Panc1 (cell line): ENCODE measurements around the gene TOMM5. TPM values are rescaled to one million over a fixed set of nuclear protein-coding genes. Genes with fewer than 3 reads are reported as not detected.

Experiments
- ATAC-seq: fragments of 200-7000 bp; cut with Tn5 transposase; 2 replicates; pipeline ENCODE4 v1.9.1; 2020; ENCODE audit warnings: mild to moderate bottlenecking, moderate library complexity
- BruUV-seq: library from RNA; stranded (reverse); fragments of 400-500 nt; replicated peaks from 2 replicates; lab custom pipeline; 2021; lab: Mats Ljungman, UMichigan
- CTCF ChIA-PET: fragments of 300-600 bp; sonication (Branson Sonifier 250); formaldehyde crosslinking; loops from one replicate; lab custom pipeline; 2022; ENCODE audit warnings: antibody characterized with exemption; lab: Charles Lee
- POLR2A ChIA-PET: fragments of 300-600 bp; sonication (Branson Sonifier 250); formaldehyde crosslinking; loops from one replicate; lab custom pipeline; 2022; ENCODE audit warnings: antibody characterized with exemption; lab: Charles Lee
- DNase-seq: peaks from one replicate; pipeline ENCODE4 v3.0.0-alpha.2; 2010; ENCODE audit warnings: low read depth, low spot score
- H3K27ac ChIP-seq: 2 replicates; pipeline ENCODE4 v1.5.1; 2011; ENCODE audit warnings: mild to moderate bottlenecking, low read length, inconsistent platforms
- H3K27me3 ChIP-seq: fragments of 200-500 bp; sonication (Bioruptor generic); 2 replicates; pipeline ENCODE4 v1.6.0; 2014; ENCODE audit warnings: low read length, inconsistent platforms; ENCODE audit not compliant: control insufficient read depth, insufficient read depth
- H3K36me3 ChIP-seq: fragments of 200-500 bp; sonication (Bioruptor generic); 2 replicates; pipeline ENCODE4 v1.5.1; 2014; ENCODE audit warnings: inconsistent platforms, mild to moderate bottlenecking, low read length, moderate library complexity; ENCODE audit not compliant: control insufficient read depth, insufficient read depth
- H3K4me1 ChIP-seq: 2 replicates; pipeline ENCODE4 v1.5.1; 2011; ENCODE audit warnings: inconsistent platforms, mild to moderate bottlenecking, low read length, moderate library complexity; ENCODE audit not compliant: control insufficient read depth, insufficient read depth
- H3K4me3 ChIP-seq, 2 experiments: 2 replicates each; pipeline ENCODE4 v1.5.1; 2011 to 2012; ENCODE audit warnings: low read depth in 2 of 2, low read length in 2 of 2, mild to moderate bottlenecking in 2 of 2, inconsistent platforms in 1 of 2, moderate library complexity in 1 of 2
- H3K9me3 ChIP-seq: fragments of 200-500 bp; sonication (Bioruptor generic); 2 replicates; pipeline ENCODE4 v1.5.1; 2014; ENCODE audit warnings: low read depth, mild to moderate bottlenecking, inconsistent platforms, low read length, moderate library complexity; ENCODE audit not compliant: control insufficient read depth, insufficient read depth
- POLR2AphosphoS5 ChIP-seq: IDR thresholded peaks from 2 replicates; pipeline ENCODE4 v1.6.1; 2012; ENCODE audit warnings: mild to moderate bottlenecking, low read depth, low read length, moderate library complexity
- SIN3A ChIP-seq: IDR thresholded peaks from 2 replicates; pipeline ENCODE4 v1.6.1; 2012; ENCODE audit warnings: low read depth, mild to moderate bottlenecking, low read length, moderate library complexity, borderline replicate concordance; ENCODE audit not compliant: insufficient read depth
- TCF7L2 ChIP-seq: IDR thresholded peaks from 2 replicates; pipeline ENCODE4 v1.6.1; 2011; ENCODE audit warnings: mild to moderate bottlenecking, low read depth, low read length, inconsistent platforms
- in situ Hi-C: cut with HindIII; loops from 2 replicates; pipeline ENCODE4 v1.10.0; 2016; ENCODE audit warnings: low sequenced_read_pairs, low pct_unique_long_range_greater_than_20kb
- intact Hi-C: fragments of 100-400 bp; cut with micrococcal nuclease; formaldehyde crosslinking; loops from one replicate; pipeline ENCODE4 v1.10.0; 2022; ENCODE audit not compliant: unreplicated experiment
- total RNA-seq: library from RNA; stranded (reverse); gene quantifications from one replicate; pipeline ENCODE4 v1.2.1, GENCODE V29; 2021; ENCODE audit not compliant: unreplicated experiment
- TF ChIP-seq, protein P1 (sequence below): fragments of 450-650 bp; IDR thresholded peaks from 2 replicates; pipeline ENCODE4 v1.5.1; 2017; ENCODE audit warnings: mild to moderate bottlenecking
- TF ChIP-seq, protein P2 (sequence below), 2 experiments: IDR thresholded peaks; 2 replicates each; pipeline ENCODE4 v1.6.1; 2011 to 2012; ENCODE audit warnings: low read depth in 2 of 2, control low read depth in 1 of 2, low read length in 1 of 2, mild to moderate bottlenecking in 1 of 2, moderate library complexity in 1 of 2; ENCODE audit not compliant: insufficient read depth in 1 of 2

TOMM5 gene
- total RNA-seq, 1 experiment from 2014 or later, result 333 TPM

DNA sequence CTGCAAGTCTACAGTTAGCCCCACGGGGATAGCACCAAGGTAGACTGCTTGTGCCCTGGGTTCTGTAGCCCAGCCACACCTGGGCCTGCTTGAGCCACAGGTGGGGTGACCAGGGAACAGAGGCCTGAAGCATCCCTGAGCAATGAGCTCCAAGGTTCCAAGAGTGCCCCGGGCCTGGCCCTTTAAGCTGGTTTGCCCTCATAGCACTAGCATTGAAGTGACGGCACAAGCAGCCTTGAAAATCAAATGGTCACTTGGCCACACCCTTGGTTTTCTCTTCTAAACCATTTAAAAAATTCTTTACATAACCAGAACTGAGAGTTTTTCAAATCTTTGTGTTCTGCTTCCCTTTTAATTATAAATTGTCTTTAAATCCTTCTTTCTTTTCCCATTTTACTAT lies 40.9 kb downstream of the TOMM5 start:
- BruUV-seq, result no TSS peak
- ATAC-seq, result no peak; the same call in 1 of the 2 replicates
- ChIA-PET CTCF (interaction anchor here (0.6 kb wide), 1 partner anchor 178 kb away, joined by 7 read pairs; no protein-coding TSS in a partner anchor), POLR2A (no interaction called here)
- H3K27me3 ChIP-seq, result no peaks in the 10 kb centered on the region
- H3K36me3 ChIP-seq, result no peaks in the 10 kb centered on the region
- in situ Hi-C loops, result no loop called here
- no peak overlapping the region for H3K4me3 ChIP-seq
- no peak overlapping the region for H3K27ac ChIP-seq
- no peak for DNase-seq
- TF ChIP-seq SIN3A (no peak), TCF7L2 (no peak), POLR2AphosphoS5 (no peak)
- TF ChIP-seq, protein P1, sequence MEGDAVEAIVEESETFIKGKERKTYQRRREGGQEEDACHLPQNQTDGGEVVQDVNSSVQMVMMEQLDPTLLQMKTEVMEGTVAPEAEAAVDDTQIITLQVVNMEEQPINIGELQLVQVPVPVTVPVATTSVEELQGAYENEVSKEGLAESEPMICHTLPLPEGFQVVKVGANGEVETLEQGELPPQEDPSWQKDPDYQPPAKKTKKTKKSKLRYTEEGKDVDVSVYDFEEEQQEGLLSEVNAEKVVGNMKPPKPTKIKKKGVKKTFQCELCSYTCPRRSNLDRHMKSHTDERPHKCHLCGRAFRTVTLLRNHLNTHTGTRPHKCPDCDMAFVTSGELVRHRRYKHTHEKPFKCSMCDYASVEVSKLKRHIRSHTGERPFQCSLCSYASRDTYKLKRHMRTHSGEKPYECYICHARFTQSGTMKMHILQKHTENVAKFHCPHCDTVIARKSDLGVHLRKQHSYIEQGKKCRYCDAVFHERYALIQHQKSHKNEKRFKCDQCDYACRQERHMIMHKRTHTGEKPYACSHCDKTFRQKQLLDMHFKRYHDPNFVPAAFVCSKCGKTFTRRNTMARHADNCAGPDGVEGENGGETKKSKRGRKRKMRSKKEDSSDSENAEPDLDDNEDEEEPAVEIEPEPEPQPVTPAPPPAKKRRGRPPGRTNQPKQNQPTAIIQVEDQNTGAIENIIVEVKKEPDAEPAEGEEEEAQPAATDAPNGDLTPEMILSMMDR, result no peak
- TF ChIP-seq, protein P2, sequence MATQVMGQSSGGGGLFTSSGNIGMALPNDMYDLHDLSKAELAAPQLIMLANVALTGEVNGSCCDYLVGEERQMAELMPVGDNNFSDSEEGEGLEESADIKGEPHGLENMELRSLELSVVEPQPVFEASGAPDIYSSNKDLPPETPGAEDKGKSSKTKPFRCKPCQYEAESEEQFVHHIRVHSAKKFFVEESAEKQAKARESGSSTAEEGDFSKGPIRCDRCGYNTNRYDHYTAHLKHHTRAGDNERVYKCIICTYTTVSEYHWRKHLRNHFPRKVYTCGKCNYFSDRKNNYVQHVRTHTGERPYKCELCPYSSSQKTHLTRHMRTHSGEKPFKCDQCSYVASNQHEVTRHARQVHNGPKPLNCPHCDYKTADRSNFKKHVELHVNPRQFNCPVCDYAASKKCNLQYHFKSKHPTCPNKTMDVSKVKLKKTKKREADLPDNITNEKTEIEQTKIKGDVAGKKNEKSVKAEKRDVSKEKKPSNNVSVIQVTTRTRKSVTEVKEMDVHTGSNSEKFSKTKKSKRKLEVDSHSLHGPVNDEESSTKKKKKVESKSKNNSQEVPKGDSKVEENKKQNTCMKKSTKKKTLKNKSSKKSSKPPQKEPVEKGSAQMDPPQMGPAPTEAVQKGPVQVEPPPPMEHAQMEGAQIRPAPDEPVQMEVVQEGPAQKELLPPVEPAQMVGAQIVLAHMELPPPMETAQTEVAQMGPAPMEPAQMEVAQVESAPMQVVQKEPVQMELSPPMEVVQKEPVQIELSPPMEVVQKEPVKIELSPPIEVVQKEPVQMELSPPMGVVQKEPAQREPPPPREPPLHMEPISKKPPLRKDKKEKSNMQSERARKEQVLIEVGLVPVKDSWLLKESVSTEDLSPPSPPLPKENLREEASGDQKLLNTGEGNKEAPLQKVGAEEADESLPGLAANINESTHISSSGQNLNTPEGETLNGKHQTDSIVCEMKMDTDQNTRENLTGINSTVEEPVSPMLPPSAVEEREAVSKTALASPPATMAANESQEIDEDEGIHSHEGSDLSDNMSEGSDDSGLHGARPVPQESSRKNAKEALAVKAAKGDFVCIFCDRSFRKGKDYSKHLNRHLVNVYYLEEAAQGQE (IDR thresholded peaks at IDR 0.05; ENCODE audit: insufficient read depth in 1 of 2, low read depth in 2 of 2, low read length in 1 of 2), result no peak
- intact Hi-C loops, result no loop called here
- no peaks in the 10 kb centered on the region for H3K9me3 ChIP-seq
- H3K4me1 ChIP-seq, result peaks cover 12% of the 10 kb centered on the region

- BruUV-seq, result no TSS peak
- ATAC-seq, result no peak
- TF ChIP-seq, protein P1, result no peak
- TF ChIP-seq SIN3A (no peak), TCF7L2 (no peak), POLR2AphosphoS5 (no peak)
- TF ChIP-seq, protein P2 (IDR thresholded peaks at IDR 0.05; ENCODE audit: insufficient read depth in 1 of 2, low read depth in 2 of 2, low read length in 1 of 2), result no peak
- no peak overlapping the region for H3K4me3 ChIP-seq
- POLR2A ChIA-PET, result no interaction called here
- H3K36me3 ChIP-seq, result no peaks in the 10 kb centered on the region
- no peaks in the 10 kb centered on the region for H3K27me3 ChIP-seq
- DNase-seq, result no peak
- no peaks in the 10 kb centered on the region for H3K9me3 ChIP-seq
- intact Hi-C loops, result no loop called here
- CTCF ChIA-PET, result no interaction called here
- peaks cover 16% of the 10 kb centered on the region for H3K4me1 ChIP-seq
- in situ Hi-C loops, result no loop called here
- no peak overlapping the region for H3K27ac ChIP-seq
Observed at GRCh38 chr9:37550781-37551180, 41.6 kb downstream of the TOMM5 start.
